ENCODE measurements around the gene MAGOH.
A peak's percentile ranks its signal among the peaks of the same experiment; 100 is the strongest.

Gene MAGOH

DNA sequence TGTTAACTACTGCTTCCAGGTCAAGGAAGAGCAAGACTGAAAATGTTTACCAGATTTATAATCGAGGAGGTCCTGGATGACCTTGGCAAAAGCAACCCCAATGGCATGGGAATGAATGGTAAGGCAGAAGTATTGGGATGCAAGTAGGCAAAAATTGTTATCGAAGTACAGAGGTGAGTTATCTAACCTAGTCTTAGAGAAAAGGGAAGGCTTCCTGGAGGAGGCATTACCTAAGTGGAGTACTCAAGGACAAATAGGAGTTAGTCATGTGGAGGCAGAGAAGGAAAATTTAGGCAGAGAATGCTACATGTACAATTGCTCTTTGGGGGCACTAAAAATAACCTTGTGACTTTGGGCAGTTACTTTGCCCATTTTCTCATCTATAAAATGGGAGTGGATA, 3.5 kb upstream of the MAGOH start:
- H3K27me3 ChIP-seq (replicated peaks; ENCODE audit: control insufficient read depth, insufficient read depth, low read length) = no peaks in the 10 kb centered on the region
- TF ChIP-seq, protein P1, sequence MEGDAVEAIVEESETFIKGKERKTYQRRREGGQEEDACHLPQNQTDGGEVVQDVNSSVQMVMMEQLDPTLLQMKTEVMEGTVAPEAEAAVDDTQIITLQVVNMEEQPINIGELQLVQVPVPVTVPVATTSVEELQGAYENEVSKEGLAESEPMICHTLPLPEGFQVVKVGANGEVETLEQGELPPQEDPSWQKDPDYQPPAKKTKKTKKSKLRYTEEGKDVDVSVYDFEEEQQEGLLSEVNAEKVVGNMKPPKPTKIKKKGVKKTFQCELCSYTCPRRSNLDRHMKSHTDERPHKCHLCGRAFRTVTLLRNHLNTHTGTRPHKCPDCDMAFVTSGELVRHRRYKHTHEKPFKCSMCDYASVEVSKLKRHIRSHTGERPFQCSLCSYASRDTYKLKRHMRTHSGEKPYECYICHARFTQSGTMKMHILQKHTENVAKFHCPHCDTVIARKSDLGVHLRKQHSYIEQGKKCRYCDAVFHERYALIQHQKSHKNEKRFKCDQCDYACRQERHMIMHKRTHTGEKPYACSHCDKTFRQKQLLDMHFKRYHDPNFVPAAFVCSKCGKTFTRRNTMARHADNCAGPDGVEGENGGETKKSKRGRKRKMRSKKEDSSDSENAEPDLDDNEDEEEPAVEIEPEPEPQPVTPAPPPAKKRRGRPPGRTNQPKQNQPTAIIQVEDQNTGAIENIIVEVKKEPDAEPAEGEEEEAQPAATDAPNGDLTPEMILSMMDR (IDR thresholded peaks at IDR 0.05; ENCODE audit: insufficient read depth, low read length, poor library complexity, severe bottlenecking) = no peak
- no peak overlapping the region for H3K4me3 ChIP-seq (replicated peaks; ENCODE audit: low read depth, low read length)
- H3K36me3 ChIP-seq (ENCODE audit: control insufficient read depth, insufficient read depth, low read length) = peaks cover 3% of the 10 kb centered on the region
- DNase-seq (ENCODE audit: extremely low read depth, insufficient read length) = no peak

DNA sequence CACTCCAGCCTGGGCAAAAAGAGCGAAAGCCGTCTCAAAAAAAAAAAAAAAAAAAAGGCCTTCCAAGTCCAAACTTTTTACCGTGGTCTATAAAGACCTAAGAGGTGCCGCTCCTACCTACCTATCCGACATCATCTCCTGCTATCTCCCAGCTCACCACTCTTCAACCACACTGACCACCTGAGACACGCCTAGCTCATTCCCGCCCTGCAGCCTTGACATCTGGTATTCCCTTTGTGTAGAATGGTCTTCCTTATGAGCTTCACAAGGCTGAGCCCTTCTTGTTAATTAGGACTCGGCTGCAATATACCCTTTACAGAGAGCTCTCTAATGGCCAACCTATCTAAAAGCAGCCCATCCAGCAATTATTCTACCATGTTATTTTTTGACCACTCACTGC, 680 bp downstream of the MAGOH start:
- TF ChIP-seq, protein P1 (IDR thresholded peaks at IDR 0.05; ENCODE audit: insufficient read depth, low read length, poor library complexity, severe bottlenecking) = no peak
- H3K36me3 ChIP-seq (ENCODE audit: control insufficient read depth, insufficient read depth, low read length) = peaks cover 2% of the 10 kb centered on the region; the same call in 1 of the 2 replicates
- DNase-seq (ENCODE audit: extremely low read depth, insufficient read length) = no peak
- H3K4me3 ChIP-seq (replicated peaks; ENCODE audit: low read depth, low read length) = peak overlapping the region; percentile 85
- no peaks in the 10 kb centered on the region for H3K27me3 ChIP-seq (replicated peaks; ENCODE audit: control insufficient read depth, insufficient read depth, low read length)

DNA sequence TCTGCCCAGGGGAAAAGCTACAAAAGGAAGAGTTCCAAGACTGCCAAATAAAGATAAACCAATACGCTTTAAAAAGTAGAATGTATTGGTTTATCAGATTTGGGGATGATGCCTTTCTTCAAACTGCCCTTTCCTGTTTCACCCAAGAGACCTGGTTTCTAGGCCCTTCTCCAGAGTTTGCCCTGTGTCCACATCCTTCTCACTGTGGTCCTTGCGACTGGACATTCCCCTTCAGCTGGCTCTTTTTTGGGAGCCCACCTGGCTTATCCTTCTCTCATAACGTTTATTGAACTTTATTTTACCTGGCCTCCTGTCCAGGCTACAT, 17.4 kb downstream of the MAGOH start:
- Histone ChIP-seq H3K27me3 (replicated peaks; ENCODE audit: control insufficient read depth, insufficient read depth, low read length) (no peaks in the 10 kb centered on the region), H3K36me3 (ENCODE audit: control insufficient read depth, insufficient read depth, low read length) (peaks cover 7% of the 10 kb centered on the region), H3K4me3 (replicated peaks; ENCODE audit: low read depth, low read length) (peak overlapping the region; percentile 92)
- no peak for DNase-seq (ENCODE audit: extremely low read depth, insufficient read length)
- TF ChIP-seq, protein P1 (IDR thresholded peaks at IDR 0.05; ENCODE audit: insufficient read depth, low read length, poor library complexity, severe bottlenecking) = no peak

DNA sequence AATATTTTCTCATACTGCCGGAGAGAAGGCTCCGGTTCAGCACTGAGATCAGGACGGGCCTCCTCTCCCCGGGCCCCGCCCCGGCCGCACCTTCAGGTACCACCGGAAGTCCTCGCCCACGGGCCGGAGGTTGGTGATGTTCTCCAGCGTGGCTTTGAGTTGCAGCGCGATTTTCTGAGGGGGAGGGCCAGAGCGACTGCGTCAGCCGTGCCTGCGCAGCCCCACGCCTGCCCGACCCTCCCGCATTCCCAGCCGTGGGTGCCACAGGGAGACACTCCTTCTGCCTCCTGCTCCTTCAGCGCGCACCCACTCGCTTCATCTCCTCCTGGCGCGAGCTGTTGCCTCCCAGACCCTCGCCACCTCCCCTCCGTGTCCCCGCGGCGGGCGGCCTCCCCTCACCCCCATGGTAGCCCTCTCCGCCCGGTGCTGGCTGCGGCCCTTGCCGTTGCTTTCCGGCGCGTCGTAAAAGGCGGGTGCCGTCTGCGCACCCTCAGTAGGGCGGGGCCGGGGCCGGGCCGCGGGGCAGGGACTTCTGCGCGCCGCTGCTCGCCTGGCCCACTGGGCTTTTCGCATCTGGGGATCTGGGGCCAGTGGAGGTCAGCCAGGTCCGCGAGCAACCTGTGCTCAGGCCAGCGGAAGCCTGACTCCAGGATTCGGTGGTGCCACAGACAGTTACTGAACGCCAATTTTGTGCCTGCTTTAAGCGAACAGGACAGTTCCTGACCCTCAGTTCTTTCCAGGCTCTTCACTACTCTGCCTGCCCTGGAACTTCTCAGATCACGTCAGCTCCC, 18.0 kb downstream of the MAGOH start, which contains the start of gene CZIB:
Gene CZIB, minus strand, starts transcription at position 464 of the 791 bp plus-strand sequence. Its CDS starts 59 bp downstream, at position 405.
- Histone ChIP-seq H3K4me3 (replicated peaks; ENCODE audit: low read depth, low read length) (peak within 1 kb of the TSS; percentile 92), H3K36me3 (ENCODE audit: control insufficient read depth, insufficient read depth, low read length) (peaks cover 5% of the 10 kb centered on the region), H3K27me3 (replicated peaks; ENCODE audit: control insufficient read depth, insufficient read depth, low read length) (no peaks in the 10 kb centered on the region)
- peak; percentile 96 for DNase-seq (ENCODE audit: extremely low read depth, insufficient read length)
- TF ChIP-seq, protein P1 (IDR thresholded peaks at IDR 0.05; ENCODE audit: insufficient read depth, low read length, poor library complexity, severe bottlenecking) = no peak

DNA sequence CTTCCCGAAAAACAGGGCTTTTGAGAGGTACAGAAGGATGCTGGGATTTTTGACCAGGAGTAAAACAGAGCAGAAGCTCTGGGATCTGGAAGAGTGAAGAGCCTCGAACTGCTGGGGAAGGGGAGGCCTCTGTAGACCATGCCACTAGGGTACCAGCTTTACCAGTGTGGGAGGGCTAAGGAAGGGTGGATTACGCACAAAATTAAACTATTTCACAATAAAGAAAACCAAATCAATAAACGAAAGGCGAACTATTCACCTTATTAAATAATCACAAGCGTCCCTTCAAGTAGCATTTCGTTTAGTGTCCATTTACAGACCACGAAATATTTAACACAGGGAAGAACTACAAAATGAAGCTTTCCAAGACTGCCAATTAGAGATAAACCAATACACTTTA, 18.6 kb downstream of the MAGOH start:
- Histone ChIP-seq H3K27me3 (replicated peaks; ENCODE audit: control insufficient read depth, insufficient read depth, low read length) (no peaks in the 10 kb centered on the region), H3K36me3 (ENCODE audit: control insufficient read depth, insufficient read depth, low read length) (peaks cover 5% of the 10 kb centered on the region), H3K4me3 (replicated peaks; ENCODE audit: low read depth, low read length) (peak overlapping the region; percentile 92)
- DNase-seq (ENCODE audit: extremely low read depth, insufficient read length) = no peak
- TF ChIP-seq, protein P1 (IDR thresholded peaks at IDR 0.05; ENCODE audit: insufficient read depth, low read length, poor library complexity, severe bottlenecking) = no peak
